ENCODE data around the gene C2orf92.

DNA sequence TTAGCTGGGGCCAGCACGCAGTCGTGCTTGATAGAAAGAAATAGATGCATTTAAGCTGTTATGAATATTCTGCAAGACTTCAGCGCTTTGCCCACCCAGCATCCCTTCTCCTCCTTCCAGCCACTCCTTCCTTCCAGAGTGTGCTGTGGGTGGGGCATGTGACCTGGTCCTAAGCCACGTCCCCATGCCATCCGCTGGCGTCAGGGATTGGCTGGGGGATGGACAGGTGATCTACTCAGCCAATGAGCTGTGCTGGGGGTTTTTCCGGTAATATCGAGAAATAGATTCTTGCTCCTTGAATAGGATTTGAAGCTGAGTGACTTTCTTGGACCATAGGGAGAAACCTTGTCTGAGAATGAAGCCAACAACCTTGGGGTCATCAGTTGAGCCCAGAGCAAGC lies 39.1 kb downstream of the C2orf92 start:
- TF ChIP-seq, protein P1, sequence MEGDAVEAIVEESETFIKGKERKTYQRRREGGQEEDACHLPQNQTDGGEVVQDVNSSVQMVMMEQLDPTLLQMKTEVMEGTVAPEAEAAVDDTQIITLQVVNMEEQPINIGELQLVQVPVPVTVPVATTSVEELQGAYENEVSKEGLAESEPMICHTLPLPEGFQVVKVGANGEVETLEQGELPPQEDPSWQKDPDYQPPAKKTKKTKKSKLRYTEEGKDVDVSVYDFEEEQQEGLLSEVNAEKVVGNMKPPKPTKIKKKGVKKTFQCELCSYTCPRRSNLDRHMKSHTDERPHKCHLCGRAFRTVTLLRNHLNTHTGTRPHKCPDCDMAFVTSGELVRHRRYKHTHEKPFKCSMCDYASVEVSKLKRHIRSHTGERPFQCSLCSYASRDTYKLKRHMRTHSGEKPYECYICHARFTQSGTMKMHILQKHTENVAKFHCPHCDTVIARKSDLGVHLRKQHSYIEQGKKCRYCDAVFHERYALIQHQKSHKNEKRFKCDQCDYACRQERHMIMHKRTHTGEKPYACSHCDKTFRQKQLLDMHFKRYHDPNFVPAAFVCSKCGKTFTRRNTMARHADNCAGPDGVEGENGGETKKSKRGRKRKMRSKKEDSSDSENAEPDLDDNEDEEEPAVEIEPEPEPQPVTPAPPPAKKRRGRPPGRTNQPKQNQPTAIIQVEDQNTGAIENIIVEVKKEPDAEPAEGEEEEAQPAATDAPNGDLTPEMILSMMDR (IDR thresholded peaks at IDR 0.05; ENCODE audit: extremely low read depth in 1 of 2, insufficient read depth in 1 of 2, low read depth in 1 of 2, low read length in 2 of 2), result no peak
- no peak for TF ChIP-seq POLR2A (IDR thresholded peaks at IDR 0.05; ENCODE audit: low read depth, low read length)

All from endothelial cell of umbilical vein (primary cell).